Left forelimb (tissue), 1 donor: ENCODE measurements around the gene GMPR.
A peak's percentile ranks its signal among the peaks of the same experiment; 100 is the strongest.
"Not testable (repeated sequence)": the region's sequence is repeated elsewhere in the genome, so short reads cannot be mapped to it uniquely, and the experiment has no call there.

ENCODE experiments used
- DNase-seq: peaks from one replicate; pipeline ENCODE4 v3.0.0-alpha.2; 2018; ENCODE audit warnings: low spot score

The GMPR gene

DNA sequence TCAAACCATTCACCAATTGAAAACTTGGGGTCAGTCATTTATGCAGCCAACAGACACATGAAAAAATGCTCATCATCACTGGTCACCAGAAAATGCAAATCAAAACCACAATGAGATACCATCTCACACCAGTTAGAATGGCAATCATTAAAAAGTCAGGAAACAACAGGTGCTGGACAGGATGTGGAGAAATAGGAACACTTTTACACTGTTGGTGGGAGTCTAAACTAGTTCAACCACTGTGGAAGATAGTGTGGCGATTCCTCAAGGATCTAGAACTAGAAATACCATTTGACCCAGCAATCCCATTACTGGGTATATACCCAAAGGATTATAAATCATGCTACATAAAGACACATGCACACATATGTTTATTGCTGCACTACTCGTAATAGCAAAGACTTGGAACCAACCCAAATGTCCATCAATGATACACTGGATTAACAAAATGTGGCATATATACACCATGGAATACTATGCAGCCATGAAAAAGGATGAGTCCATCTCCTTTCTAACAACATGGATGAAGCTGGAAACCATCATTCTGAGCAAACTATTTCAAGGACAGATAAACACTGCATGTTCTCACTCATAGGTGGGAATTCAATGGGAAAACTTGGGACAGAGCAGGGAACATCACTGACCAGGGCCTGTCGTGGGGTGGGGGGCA, 13.2 kb upstream of the GMPR start:
- DNase-seq: not testable (repeated sequence)

DNA sequence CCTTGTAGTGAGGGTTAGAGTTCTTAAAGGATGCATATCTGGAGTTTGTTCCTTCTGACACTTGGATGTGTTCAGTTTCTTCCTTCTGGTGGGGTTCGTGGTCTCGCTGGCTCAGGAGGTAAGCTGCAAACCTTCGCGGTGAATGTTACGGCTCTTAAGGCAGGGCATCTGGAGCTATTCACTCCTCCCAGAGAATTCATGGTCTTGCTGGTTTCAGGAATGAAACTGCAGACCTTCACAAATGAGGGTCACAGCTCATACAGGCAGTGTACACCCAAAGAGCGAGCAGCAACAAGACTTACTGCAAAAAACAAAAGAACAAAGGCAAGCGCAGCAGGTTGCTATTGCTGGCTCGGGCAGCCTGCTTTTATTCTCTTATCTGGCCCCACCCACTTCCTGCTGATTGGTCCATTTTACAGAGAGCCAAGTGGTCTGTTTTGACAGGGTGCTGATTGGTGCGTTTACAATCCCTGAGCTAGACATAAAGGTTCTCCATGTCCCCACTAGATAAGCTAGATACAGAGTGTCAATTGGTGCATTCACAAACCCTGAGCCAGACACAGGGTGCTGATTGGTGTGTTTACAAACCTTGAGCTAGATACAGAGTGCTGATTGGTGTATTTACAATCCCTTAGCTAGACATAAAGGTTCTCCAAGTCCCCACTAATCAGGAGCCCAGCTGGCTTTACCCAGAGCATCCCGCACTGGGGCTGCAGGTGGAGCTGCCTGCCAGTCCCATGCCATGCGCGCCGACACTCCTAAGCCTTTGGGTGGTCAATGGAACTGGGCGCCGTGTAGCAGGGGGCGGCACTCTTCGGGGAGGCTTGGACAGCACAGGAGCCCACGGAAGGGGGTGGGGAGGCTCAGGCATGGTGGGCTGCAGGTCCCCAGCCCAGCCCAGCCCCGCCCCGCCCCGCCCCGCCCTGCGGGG, 12.0 kb upstream of the GMPR start:
- not testable (repeated sequence) for DNase-seq

DNA sequence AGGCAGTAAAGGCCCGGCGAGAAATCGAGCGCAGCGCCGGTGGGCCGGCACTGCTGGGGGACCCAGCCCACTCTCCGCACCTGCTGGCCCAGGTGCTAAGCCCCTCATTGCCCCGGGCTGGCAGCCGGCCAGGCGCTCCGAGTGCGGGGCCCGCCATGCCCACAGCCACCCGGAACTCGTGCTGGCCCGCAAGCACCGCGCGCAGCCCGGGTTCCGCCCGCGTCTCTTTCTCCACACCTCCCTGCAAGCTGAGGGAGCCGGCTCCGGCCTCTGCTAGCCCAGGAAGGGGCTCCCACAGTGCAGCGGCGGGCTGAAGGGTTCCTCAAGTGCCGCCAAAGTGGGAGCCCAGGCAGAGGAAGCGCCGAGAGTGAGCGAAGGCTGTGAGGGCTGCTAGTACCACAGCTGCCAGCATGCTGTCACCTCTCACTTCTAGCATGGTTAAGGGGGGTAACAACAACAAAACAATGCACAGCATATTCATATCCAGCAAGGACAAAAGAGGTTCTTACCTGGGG, 11.3 kb upstream of the GMPR start:
- no peak for DNase-seq

DNA sequence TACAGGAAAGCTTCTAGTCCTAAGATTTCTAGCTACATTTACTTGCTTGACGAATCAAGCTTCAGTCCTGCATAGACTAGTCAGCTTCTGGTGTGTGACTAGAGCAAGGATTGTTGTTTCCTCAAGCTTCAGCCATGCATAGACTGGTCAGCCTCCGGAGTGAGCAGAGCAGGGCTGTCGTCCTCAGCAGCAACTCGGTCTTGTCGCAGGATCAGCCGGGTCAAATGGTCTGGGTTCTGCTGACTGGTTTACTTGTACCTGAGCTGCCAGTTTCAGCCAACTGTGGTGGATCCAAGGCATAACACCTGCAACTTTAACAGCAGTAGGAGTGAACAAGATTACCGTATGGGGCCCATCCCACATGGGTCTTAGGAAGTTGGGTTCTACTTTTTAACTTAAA, 10.8 kb upstream of the GMPR start:
- DNase-seq: no peak

DNA sequence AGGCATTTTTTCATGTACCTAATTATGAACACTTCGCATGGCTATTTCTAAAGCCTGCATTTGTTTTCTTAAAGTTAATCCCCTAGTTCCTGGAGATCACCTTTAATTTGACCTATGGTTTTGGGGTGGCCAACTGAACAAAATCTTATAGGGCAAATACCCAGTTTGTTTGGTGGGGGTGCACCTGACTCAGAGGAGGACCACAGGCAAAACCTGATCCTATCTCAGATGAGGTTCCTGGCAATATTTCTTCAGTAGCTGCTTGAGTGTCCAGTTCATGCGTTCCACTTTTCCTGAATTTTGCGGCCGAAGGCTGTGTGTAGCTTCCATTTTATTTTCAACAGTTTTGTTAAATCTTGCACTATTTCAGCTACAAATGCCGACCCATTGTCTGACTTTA, 10.3 kb upstream of the GMPR start:
- no peak for DNase-seq

DNA sequence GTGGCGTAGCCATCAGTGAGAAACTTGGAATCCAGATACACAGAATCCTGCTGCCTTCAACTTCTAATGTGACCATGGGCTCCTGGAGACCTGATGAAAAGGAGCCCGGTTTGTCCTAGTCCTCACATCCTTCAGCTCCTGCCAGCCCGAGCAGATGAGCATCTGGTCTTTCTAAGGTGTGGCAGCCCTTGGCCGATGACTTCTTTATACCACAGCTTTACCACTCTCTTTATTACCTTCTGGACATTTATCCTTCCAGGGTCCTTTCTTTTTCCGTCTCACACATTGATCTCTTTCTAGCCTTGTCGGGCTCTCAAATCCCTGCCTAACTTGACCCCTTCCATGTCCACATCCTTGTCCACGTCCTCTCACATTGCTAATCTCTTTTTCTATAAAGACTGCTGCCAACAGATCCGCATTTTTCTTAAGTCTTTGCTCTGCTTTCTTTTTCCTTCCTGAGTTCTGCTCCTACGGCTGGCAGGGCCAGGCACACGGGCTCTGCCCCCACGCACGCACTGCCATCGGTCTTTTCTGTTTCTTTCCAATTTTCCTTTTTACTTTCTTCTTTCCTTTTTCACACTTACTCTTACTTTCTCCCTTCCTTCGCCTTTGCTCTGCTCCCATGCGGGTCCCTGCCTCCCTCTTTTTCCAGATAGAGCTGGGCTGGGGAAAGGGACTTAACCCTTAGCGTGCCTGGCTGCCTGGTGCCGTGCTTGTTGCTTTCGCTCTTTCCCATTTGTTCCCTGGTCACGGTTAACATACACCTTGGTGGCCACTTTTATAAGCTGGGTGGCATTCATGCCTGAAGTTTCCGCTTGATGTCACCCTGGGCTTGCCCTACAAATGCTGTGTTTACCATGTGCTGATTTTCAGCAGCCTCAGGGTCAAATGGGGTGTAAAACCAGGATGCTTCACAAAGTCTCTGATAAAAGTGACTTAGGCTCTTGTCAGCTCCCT, 9.4 kb upstream of the GMPR start:
- DNase-seq: no peak

DNA sequence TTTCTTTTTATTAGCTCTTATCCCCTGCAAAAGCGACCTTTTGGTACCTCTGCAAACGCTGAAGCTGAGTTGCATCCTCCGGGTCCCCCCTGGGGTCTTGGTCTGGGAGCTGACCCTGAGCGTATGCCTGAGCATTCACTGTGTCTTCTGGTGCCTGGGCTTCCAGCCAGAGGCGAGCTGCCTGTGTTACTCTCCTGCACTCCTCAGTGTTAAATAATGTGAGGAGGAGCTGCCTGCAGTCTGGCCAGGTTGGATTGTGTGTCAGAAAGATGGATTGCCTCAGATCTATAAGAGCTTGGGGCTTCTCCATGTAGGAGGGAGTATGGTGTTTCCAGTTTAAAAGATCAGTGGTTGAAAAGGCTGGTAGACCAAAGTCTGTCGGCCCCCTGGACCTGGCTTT, 8.7 kb upstream of the GMPR start:
- DNase-seq: no peak

DNA sequence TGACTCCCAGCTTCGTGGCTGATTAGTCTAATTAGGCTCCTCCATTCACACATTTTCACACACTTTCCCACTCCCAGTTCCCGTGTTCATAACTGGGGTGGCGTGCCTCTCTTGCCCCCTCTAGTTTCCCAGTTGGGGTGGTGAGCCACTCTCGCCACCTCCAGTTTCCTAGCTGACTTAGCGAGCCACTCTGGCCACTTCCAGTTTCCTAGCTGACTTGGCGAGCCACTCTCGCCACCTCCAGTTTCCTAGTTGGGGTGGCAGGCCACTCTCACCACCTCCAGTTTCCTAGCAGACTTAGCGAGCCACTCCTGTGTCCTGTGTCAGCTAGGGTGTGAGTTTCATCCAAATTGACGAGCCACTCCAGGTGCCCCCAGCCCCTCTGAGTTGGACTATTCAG, 7.4 kb upstream of the GMPR start:
- no peak for DNase-seq

DNA sequence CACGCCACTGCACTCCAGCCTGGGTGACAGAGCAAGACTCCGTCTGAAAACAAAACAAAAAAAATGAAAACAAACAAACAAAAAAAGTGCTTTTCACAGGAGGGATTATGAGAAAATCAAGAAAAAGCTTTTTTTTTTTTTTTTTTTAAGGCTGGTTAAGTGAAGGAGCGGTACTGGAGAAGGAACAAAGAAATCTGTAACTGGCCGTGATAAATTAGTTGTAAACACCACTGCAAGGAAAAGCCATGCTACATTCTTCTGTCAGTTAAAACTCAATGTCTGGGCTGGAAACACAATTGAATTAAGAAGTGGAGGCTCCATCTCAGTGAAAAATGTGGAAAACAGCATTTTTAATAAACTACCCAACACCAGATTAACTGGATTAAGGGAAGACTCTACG, 6.3 kb upstream of the GMPR start:
- no peak for DNase-seq

DNA sequence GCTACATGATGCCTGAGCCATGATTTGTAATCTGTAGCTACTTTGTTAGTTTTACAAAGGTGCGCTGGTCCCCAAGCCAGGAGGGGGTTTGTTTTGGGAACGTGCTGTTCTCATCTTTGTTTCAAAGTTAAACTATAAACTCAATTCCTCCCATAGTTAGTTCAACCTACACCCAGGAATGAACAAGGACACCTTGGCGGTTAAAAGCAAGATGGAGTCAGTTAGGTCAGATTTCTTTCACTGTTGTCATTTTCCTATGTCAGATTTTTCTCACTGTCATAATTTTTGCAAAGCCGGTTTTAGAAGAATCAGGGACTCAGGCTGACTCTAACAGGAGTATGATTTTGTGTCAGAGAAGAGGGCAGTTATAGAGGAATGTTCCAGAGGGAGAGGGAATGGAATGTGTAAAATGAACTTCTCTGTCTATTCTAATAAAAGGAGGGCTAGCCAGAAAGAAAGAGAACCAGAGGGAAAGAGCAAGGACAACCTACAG, 2.3 kb upstream of the GMPR start:
- DNase-seq: no peak

DNA sequence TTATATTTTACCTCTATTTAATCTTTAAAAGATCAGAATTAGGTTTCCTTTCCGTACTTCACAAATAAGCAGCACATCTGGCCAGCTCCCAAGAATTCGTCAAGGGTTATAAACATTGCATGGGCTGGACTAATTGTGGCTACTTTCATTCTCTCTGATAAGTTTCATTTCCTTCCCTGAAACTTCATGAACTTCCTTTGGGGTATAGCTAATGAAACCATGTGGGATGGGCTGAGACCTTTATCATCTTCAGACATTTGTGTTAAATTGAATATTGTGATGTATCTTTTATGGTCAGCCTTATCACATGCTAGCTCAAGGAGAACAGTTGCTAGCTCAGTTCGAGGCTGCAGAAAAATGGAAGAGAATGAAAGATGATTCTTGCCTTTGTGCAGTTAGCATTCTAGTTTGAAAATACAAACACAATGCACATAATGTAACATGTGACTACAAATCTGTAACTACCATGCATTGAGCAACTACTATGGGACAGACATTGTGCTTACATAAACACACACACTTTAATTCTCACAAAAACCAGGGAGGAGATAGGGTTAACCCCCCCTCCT, 1.7 kb upstream of the GMPR start:
- no peak for DNase-seq

DNA sequence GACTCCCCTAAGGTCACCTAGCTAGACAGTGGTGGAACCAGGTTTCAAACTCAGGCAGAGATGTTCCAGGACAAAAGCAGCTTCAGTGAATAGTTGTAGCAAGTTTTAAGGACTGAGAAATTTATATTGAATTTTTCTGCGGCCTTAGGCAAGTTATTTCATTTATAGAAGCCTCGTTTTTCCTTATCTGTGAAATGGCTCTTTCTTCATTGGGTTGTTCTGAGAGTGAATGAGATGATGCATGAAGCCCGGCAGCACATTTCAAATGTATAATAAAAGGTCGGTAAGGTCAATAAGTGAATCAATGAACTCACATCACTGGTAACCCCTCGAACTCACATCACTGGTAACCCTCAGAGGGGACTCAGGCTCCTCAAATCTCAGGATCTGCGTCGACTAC, 1.1 kb upstream of the GMPR start:
- DNase-seq: no peak

DNA sequence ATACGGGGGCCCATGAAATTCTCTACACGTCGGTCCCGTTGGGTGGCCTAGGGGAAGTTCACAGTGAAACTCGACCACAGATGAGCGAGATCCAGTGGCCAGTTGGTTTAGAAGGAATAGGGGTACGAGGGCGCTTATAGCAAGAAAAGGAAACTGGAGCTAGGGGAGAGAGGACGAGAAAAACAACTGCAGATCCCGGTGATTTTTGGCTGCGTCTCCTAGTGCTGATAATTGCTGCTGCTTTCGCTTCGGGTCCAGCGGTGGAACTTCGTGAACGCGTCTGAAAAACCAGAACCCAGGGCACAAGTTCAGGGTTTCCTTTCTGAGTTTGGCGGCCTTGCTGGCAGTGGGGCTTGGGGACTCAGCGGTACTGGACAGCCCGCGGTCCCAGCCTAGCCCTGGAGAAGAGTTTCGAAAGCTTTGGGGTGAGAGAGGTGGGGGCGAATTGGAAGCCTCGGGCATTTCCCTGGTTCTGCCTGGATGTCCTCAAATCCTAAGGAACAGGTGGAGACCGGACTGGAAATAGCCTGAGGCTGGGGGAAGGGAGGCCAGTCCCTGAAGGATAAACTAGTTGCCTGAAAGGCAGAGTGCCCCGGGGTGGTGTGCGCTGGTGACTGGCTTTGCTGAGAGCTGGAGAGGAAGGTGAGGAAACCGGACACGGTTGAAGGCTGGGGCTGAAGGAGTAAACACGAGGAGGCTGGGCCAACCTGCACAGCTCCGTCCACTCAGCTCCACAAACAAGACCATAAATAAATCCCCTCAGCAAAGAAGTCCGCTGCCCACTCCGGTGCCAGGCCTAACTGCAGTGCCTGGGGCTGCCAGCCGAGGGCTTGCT, 793 bp downstream of the GMPR start:
- peak; percentile 72 for DNase-seq

DNA sequence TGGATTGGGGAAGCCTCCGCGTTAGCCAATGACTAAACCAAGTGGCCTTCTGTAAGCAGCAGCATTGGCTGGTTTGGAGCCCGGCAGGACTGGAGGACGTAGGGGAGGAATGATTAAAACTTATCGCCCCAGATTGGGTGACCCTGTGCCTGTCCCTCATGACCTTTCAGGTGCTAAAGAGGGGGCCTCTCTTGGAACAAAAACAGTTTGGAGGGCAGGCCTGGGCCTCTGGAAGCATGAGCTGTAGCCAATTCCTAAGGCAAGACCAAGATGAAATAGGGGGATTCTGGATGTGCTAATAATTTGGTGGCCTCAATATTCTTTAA, 1.4 kb downstream of the GMPR start:
- no peak for DNase-seq

DNA sequence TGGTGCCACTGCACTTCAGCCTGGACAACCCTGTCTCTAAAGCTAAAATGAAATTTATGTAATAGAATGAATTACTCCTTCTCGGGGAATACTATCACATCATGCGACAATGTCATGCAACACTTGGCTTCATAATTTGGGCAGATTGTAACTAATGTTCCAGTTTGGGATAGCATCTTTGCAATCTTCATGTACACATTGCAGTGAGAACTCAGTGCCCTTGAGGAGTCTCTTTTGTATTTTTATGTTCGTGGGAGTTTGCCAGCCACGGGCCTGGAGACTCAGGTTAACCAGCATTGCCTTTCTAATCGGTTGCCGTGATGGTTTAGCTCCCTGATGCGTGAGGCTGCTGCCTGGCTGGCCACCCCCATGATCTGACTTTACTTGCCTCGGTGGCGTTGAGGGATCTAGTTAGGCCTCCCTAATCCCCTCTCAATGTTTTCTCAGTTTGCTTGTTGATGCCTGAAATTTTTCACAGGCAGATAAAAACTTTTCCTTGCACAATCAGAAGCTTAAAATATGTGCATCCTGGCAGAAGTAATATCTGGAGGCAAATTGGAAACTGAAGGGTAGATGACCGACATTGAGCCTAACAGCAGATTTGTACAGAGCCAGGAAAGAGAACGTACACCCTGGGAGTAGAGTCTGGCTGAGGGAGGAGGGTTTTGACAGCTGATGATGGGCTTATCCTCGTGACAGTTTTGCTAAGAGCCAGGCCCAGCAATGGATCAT, 2.4 kb downstream of the GMPR start:
- DNase-seq: no peak

DNA sequence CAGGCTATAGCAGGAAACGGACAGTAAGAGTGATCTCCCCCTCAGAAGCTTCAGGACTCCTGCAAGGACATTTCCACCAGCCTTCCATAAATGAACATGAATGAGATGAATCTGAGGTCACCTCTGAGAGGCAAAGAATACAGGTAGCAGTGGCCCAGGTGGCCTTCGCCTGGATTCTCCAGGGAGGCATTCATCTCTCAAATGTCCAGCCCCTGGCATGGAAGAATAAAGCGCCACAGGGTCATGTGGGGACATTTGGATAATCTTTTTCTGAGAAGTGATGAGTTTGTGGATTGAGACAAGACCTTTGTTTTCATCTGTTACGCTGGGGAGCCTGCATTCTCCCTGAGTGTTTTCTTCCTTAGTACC, 2.9 kb downstream of the GMPR start:
- DNase-seq: no peak

DNA sequence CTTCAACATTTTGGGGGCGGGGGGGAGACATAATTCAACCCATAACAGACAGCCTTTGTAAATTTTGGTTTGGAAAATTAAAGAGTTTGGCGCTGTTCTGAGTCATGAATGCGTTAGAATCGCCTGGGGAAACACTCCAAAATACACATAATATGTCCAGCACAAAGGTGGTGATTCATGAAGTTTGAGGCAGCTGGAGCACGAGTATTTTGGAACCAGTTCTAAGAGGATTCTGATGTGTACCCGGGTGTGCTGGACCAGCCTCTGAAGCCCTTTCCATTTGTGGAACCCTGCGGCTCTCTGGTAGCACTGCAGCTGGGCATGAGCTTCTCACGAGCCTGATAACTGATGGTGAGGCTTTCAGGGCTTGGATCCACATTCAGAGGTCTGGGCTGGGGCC, 4.7 kb downstream of the GMPR start:
- no peak for DNase-seq

DNA sequence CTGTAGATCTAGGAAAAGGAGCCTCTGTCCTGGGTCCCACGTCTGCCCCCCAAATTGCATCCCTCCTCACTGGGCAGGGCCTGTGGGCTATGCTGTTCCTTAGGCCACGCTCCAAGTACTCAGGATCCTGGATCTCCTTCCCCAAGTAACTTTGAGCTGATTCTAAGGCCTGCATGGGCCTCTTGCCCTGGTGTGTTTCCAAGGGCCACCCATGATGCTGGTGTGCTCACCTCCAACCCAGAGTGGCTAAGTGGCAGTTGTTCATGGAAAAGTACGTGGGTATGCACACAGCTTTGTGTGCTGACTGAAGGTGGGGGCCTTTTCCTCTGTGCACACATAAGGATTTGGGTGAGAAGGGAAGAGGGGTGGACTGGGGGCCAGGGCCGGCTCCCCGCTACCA, 5.3 kb downstream of the GMPR start:
- no peak for DNase-seq

DNA sequence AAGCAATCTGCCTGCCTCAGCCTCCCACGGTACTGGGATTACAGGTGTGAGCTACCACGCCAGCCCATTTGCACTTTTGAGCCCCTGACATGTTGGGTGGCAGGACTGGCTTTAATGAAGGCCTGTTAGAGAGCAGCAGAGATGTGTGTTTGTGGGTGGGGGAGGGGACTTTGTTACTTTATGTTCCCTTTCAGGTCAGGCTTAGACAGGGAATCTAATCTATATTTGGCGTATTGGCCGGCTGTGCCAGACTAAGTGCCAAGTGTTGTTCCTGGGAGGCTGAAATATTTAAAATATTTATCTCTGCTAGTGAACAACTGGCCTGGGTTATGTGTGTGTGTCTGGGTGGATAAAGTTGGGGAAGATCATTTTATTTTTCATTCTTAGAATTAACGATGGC, 6.1 kb downstream of the GMPR start:
- no peak for DNase-seq

DNA sequence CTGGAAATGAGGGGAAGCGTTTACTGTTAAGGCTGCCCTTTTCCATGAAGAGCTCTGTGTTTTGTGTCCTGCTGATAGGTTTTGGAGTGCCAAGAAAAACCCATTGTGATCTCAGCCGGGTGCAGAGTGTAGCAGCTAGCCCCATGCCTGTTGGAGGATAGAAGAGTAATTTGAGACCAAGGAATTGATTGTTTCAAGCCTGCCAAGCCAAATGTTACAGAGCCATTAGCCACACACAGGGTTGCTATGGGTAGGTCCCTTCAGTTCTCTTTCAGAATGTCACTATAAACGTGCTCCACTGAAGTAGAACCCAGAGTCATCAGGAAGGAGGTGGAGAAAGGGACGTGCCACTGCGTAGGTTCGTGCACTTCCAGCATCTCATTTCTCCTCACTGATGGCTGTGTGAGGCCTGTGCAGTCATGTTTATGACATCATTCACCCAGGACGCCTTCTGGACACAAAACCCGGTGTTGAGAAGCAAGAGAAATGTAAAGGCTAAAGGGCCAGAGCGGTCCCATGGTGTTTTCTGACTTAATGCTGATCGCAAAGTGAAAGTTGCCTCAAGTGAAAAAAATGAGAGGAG, 6.6 kb downstream of the GMPR start:
- no peak for DNase-seq
